T-helper 9 cell (primary cell): Measurements from ENCODE around the gene PSD.

Source experiments
- DNase-seq: peaks from one replicate; pipeline ENCODE4 v3.0.0-alpha.2; 2020

PSD gene

DNA sequence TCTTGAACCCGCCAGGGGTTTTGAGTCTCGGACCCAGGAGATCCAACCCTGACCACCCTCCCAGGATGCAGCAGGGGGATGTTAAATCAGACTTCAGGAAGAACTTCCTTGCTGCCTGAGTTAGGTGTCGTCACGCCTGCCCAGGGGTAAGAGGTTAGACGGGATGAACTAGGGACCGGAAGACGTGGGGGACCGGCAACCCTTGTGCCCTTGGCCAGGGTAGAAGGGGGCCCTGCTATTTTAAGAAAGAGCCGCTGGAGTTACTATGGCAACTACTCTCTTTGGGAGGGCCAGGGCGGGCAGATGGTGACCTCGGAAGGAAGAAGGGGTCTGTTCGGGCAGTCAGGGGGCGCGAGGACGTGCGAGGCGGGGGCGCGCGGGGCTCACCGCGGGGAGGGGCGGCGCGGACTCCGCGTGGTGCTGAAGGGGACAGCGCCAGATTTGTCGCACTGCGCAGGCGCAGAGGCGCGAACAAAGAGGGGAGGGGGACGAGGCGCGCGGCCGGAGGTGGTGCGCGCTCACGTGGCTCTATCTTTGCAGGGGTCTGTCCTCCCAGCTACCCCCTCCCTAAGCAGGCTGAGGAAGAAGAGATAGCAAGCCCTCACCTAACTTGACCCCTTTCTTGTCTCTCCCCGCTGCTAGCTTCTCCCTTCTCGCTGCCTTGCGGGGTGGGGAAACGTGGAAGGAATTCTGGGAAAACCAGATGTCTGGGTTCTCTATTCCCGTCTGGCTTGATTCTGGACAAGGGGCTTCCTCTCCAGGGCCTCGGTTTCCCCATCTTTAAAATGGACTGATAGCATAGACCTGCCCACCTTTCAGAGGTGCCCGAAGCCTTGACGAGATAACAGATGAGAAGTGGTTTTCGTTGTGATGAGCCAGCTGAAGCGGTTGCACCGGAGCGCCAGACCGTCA is 940 bp upstream of the PSD start:
- DNase-seq, result peak; percentile 65

DNA sequence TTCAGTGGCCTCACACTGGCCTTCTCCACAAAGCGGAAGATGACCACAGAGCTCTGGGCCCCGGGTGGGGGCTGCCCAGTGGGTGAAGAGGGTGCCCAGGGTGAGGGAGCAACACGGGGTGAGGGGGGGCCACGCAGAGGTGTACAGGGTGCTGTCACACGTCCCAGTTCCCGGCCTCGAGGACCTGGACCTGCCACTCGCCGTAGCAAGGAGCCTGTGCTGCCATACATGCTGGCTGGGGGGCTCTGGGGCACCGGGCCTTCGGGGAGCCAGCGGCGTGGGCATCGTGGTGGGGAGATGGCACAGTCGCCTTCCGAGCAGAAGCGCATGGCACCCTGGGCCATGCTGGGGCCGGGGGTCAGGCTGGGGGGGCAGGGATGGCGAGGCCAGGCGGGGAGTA is 1.9 kb downstream of the PSD start:
- no peak for DNase-seq

DNA sequence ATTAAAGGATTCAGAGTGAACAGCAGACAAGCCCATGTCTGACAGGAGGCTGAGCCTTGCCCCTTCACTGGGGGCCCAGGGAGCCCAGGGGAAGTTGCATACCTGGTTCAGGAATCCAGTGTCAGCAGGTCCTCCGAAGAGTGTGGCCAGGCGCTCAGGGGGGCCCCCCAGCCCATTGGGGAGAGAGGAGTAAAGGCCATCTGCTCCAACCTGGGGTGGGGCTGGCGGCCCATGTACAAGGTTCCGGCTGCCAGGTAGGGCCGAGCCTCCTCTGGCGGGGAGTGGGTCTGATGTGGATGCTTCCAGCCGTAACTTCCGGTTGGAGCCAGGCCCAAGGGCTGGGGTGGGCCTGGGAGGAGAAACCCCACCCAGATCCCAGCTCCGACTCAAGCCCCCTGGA is 2.3 kb downstream of the PSD start:
- no peak for DNase-seq

DNA sequence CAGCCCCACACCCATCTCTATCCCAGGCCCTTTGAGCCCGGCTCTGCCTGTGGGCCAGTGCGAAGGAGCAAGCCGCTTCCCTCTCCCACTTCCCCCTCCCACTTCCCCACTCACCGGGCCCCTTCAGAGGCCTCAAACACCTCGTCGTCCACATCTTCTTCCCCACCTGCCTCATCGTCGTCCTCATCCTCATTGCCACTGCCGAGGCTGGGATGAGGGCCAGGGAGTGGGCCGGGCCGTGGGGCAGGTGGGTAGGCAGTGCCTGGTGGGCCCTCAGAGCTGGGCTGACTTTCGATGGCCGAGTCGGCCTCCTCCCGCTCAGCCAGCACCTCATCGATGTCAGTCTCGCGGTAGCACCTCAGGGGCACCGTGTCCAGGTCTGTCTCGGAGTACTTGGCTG is 3.8 kb downstream of the PSD start:
- no peak for DNase-seq

DNA sequence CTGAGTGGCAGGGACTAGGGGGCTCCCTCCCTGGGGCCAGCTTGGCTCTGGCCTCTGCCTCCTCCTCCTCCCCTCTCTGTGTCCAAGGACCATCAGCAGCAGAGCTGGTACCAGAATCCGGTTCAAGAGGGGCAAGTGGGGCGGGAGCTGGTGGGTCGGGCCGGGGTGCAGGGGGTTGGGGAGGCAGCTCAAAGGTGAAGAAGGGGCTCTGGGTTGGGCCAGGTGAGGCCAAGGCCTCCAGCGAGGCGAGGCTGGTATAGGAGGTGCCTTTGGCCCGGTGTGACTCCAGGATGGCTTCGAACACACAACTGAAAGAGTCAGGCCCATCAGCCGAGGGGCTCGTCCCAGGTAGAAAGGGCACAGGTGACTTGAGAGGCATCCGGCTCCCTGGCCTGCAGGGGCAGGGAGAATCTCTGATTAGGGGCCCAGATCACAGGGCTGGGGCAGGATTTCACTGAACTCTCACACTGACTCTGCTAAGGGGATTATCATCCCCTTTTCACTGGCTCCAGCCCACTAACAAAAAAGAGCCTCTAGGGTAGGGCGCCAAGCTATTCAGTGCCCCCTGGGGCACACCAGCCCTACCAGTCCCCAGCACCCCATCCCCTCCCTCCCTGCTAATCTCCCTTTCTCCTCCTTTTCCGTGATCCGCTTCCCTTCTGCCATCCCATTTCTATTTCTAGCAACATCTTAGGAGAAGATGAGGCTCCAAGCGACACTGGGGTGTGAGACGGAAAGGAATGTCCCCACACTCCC is 4.6 kb downstream of the PSD start:
- no peak for DNase-seq

DNA sequence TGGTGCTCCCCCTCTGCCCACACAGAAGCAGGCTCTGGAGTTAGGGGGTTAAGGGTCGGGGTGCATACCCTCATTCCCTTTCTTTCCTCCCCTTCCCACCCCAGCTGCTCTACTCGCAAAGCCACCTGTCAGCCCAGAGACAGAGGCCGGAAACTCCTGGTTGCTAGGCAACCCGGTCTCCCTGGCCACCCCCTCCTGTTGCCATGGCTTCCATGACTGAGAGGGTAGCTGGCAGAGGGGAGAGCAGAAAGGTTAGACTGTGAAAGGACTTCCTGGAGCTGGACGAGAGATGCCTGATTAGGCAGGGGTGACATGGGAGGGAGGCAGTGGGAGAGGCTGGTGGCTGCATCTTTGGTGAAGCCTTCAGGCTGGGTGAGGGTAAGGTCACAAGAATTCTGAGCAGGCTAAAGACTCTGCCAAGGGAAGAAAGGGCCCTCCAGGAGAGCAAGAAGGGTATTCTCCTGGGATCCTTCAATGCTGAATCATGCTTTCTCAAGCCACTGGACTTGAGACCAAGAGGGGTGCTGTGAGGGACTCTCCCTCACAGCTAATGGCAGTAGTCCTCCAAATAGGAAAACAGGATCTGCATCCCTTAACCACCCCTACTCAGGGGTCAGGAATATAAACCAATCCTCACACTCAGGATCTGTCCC is 5.4 kb downstream of the PSD start:
- DNase-seq, result no peak

DNA sequence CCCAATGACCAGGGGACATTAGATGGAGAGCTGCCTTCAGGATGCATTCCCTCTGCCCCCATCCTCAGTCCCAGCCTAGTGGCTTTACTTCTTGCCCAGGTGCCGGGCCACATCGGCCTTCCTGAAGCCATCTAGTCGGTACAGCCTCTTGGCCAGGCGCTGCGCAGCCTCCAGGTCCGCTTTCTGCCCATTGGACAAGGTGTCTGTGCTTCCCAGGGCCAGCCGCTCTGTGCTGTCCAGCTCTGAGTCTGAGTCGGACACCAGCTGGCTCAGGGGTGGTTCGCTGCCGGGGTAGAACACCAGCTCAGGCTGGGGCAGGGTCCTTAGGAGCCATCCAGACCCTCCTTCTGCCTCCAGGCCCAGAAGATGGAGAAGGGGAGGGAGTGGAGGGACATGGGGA is 6.3 kb downstream of the PSD start:
- DNase-seq, result no peak

DNA sequence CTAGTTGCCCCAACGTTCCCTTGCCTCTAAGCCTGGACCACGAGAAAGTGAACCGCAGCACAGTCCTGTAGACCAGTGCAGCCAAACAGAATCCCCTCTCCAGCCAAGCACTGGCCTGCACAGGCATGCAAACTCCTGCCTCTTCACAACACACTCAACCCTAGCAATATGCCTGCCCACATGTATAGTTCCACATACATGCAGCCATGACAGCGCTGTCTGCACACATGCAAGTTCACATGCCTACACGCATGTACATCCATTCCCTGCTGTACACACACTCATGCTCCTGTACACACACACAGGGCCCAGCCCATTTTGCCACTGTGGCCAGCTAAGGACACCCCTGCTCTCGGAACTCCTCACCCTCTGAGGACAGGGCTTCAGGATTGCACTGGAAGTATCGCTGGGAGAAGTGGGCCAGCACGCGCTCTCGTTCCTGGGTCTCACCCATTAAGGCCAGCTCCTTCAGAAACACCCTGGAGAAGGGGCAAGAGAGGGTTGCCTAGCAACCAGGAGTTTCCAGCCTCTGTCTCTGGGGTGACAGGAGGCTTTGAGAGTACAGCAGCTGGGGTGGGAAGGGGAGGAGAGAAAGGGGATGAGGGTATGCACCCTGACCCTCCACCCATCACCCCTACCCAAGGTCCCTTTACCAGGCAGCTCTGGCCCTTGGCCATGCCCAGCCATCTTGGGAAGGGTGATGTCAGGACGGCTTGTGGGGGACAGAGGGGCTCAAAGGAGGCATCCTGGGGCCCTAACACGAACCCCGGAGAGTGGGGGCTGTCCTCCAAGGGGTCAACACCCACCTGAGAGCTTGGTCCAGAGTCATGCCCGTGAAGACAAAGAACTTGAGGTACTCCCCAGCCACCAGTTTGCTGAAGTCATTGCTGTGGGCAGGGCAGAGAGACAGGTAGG is 7.0 kb downstream of the PSD start:
- DNase-seq, result no peak

DNA sequence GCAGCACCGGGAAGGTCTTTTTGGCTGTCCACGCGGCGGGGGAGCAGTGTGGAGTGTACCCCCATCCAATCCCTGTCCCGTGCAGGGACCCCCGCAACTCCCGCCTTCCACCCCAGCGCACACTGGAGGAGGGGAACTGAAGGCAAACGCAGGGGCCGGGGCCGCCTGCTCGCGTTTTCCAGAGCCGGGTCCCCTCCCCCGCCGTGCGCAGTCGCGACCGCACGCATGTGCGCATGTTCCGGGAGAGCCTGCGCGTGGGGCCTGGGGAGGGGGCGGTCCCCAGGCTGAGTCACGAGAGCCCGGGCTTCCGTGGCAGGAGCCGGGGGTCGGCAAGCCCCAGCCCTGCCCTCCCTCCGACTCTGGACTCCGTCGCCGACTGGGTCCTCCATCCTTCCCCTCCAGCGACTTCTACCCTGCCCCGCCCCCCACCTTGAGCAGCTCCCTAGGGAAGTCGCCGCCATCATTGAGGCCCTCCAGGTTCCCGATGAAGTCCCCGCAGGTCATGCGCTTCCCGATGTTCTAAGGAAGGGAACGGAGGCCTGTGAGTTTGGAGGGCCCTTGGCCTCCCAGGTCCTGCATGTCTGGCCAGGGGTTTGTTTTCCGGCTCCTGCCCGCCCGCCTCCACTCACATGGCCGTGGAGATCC is 8.0 kb downstream of the PSD start:
- no peak for DNase-seq

DNA sequence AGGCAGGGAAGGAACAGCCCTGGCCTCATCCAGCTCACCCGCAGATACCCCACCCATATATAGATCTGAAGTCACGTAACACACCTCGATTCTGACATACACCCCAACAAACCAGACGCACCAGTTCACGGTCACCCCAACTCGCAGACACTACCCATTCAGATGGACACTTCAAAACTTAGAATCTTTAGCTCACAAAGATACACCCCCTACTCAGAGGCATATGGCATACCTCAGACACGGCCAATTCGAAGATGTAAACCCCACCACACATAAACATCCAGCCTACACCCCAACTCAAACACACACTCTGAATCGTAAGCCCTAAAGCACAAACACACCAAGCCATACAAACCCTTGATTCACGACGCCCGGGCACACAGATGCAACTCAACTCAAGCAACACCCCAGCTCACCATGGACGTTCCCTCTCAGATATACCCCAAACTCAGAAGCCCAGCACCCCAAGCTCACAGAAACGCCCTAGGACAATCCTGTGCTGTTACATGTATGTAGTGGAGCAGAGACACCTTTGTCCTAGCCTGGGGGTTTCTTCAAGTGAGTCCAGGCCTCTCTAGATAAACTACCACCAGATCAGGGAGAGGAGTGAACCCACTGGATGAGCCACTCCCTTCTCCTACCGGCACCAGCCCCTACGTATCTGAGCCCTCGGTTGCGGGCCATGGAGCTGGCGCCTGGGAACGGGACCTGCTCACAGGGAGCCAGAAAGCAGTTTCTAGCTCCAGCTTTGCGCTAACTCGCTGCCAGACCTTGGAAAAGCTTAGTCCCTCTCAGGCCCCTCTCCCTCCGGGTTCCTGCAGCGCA is 8.8 kb downstream of the PSD start:
- DNase-seq, result no peak

DNA sequence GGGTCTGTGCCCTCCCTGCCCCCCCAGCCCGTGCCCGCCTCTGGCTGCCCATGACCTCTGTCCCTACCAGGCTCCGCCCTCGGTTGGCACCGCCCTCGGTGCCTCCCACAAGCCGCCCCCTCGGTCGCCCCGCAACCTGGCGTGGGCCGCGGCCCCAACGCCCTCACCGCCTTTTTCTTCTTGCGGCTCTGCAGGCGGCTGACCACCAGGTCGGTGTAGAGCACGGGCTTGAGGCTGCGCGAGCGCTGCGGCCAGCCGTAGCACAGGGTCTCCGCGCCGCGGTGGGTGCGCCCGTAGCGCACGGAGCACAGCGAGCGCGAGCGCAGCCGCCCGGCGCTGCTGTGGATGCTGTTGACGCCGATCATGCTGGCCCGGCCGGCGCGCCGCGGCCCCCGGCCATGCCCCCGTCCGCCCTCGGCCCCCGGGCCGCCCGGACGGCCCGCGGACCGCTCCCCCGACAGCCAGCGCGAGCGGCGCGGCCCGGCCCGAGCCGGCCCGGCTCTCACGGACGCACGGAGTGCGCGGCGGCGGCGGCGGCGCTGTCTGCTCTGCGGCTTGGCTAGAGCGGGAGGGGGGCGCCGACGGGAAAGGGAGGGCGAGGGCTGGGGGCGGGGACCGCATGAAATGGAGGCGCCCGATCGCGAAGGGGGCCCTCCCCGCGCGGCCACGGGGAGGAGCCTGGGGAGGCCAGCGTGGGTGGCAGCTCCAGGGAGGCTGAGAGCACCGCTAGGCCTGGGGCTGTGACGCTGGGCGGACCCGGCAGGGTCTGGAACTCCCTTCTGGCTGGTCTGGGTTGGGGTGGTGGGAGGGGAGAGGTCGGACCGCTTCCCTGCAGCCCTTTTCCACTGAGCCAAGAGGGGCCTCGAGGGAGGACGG is 9.6 kb downstream of the PSD start:
- peak; percentile 54 for DNase-seq

DNA sequence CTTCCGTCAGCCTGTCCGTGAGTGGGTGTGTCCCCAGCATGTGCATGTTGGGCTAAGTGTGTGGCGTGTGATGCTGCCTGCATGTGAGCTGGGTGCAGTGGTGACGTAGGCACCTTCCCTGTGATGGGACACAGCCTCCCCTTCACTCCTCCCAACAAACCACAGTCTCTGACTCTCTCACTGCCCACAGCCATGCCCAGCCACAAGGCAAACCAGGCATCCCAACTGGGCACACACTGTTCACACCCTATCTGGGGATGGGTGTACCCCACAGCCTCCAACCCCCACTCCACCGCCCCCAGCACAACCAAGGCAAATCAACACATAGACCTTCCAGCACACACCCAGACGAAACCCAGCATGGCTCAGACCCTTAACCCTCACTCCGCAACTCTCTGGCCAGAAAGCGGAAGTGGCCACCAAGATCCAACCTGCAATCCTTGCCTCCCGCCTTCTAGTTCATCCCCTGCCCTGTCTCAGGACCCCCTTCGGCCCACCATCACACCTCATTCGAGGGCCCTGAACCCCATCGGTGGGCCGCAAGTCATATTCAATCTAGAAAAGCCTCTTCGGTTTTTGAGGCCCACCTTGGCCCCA is 10.4 kb downstream of the PSD start:
- no peak for DNase-seq

DNA sequence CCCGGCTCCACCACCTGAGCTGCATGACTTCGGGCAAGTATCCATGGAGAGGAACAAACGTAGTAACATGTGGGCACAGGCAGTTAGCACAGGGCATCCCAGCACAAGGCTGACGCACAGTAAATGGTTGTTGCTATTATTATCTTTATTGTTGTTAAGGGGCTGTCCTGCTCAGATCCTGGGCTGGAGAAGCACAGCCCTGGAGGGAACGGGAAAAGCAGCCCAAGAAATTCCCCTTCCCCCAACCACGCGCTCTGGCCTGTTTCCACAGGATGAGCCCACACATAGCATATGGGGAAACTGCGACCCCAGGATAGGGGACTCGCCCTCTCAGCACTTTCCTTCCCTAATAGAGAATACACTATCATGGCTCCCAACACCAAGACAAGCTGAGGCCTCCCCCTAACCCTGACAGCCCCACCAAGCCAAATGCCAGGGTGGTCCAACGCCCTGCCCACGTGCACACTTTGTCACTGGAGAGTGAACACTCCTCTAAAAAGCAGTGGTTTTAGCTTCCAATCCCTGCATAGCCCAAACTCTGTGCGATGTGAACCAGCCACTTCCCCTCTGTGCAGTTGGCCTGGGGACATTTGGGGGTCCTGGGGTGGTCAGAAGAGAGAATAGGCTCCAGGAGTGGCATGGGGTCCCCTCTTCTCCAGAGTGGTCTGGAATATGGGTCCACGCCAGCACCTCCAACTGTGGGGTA is 11.0 kb downstream of the PSD start:
- no peak for DNase-seq

DNA sequence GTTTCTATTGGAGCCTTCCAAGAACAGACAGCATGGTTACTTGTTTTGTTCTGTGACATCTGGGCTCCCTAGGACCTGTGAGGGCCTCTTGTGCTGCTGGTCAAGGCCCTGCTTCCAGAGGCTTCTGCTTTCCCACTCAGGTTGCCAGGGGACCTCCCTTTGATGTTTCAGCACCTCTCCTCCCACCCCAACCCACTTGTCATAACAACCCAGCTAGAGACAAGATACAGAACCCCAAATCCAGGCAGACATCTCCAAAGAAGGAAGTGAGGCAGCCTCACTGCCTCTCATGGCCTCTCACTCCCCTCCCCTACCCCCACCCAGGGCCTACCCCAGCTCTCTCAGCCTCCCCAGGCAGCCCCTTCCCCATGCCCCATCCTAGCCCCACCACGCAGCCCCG is 11.8 kb downstream of the PSD start:
- DNase-seq, result no peak

DNA sequence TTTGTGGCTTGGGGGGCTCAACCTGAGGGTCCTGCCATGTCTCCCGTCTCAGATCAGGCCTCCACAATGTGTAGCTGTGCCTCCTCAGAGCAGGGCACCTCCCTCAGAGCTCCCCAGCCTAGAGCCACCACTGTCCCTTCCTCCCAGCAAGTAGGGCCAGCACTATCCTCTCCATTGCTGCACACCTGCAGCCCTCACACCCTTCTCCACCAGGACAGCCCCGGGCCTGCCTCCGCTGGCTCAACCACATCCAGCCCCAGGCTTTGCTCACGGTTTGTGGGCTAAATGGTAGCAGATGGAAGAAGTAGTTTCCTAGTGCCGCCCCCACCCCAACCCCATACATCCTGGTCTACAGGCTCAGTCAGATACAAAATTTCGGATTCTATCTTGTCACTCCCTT is 13.0 kb downstream of the PSD start:
- no peak for DNase-seq

DNA sequence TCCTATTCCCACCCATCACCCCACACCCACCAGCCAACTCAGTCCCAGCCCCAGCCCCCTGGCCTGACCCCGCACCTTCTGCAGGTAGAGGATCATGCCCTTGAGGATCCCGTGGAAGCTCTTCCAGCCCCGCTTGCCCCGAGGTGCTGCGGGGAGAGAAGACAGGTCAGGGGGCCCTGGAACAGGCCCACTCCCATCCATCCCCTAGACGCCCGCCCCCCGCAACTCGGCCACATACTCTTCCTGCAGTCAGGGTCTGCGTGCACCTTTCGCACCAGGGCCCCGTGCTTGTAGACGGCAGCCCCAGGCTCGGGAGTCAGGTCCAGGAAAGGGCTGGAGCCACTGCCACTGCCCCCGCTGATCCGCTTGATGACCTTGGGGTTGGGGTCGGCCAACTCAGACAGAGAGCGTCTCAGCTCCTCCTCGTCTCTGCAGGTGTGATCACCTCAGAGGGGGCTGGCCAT is 13.4 kb downstream of the PSD start:
- DNase-seq, result no peak

DNA sequence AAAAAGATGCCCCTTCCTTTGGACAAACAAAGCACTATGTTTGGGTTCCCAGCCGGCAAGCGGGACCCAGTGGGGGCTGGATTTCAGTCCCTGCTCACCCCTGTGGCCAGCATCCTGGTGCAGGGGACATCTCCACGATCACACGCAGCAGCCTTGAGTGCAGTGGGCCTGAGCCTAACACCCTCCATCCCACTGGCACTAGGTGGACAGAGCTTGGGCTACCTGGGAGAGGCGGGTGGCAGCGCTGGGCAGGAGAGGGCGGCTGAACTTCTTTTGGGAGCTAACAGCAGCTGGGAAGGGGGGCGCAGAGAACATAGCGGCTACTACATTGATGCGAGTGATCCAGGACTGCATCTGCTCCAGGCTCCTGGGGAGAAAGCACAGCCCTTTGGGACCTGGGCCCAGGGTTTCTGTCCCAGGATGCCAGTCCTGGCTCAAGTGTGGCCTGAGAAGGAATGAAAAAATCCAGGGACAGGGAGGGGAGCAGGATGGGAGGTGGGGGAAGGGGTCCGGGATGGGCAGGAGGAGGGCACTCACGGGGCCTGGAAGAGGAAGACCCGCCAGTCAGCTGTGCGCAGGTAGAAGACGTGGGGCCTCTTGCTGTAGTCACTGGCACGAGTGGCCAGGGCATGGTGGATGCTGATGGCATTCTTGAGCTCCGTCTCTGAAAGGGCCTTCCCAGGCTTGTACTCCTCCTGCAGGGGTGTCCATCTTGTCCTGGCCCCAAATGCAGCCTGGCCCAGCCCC is 14.1 kb downstream of the PSD start:
- no peak for DNase-seq

DNA sequence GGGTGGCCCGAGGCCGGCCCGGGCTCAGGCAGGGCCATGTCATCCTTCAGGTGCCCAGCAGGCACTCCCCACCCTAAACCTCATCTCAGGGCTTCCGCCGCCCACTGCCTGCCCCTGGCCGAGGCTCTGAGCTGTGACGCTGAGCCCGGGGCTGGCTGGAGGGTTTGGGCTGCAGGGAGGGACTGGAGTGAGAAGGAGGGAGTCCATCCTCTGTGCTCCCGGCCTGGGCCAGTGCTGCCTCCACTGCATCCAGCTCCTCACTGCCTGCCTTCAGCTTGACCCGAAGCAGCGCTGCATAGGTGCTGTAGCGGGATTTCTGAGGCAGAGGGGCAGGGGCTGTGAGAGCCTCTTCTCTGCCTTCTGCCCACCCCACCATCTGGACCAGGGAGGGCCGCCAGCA is 15.5 kb downstream of the PSD start:
- DNase-seq, result no peak
